Gastroesophageal sphincter (tissue), 4 donors: Measurements from ENCODE around the gene NDFIP1. TPM values are rescaled to one million over a fixed set of nuclear protein-coding genes. Genes with fewer than 3 reads are reported as not detected.

ENCODE experiments used
- ATAC-seq: fragments of 150-250 bp; one replicate; pipeline ENCODE4 v1.9.1; 2016; ENCODE audit warnings: mild to moderate bottlenecking, moderate library complexity
- H3K27ac ChIP-seq, 4 donors: fragments of 200-600 bp; sonication (generic) in 3 of 4; 1 replicate in 3 of 4; 2 replicates in 1 of 4; pipeline ENCODE4 v1.5.1; 2016 to 2019
- H3K27me3 ChIP-seq: fragments of 200-600 bp; sonication (generic); one replicate; pipeline ENCODE4 v1.5.1; 2019
- H3K36me3 ChIP-seq, 2 donors: fragments of 200-600 bp; sonication (generic); one replicate each; pipeline ENCODE4 v1.5.1; 2019; ENCODE audit warnings: control low read depth in 1 of 2
- H3K4me1 ChIP-seq, 3 donors: fragments of 200-600 bp; sonication (generic); 1 replicate in 2 of 3; 2 replicates in 1 of 3; pipeline ENCODE4 v1.5.1; 2016 to 2019; ENCODE audit warnings: control low read depth in 2 of 3
- H3K4me3 ChIP-seq, 2 donors: fragments of 200-600 bp; sonication (generic); one replicate each; pipeline ENCODE4 v1.5.1; 2019; ENCODE audit warnings: mild to moderate bottlenecking in 1 of 2, moderate library complexity in 1 of 2
- H3K9me3 ChIP-seq, 3 donors: fragments of 200-600 bp; sonication (generic); one replicate each; pipeline ENCODE4 v1.5.1; 2017 to 2019; ENCODE audit warnings: control low read depth in 2 of 3
- CTCF ChIP-seq, 4 experiments: fragments of 200-600 bp in 2 of 4; fragments of 450-650 bp in 2 of 4; sonication (generic) in 1 of 4; IDR thresholded peaks; one replicate each; pipeline ENCODE4 v1.5.1; 2017 to 2019; ENCODE audit warnings: antibody characterized with exemption in 4 of 4, mild to moderate bottlenecking in 2 of 4, moderate library complexity in 2 of 4
- EP300 ChIP-seq: sonication (generic); formaldehyde crosslinking; IDR thresholded peaks from one replicate; pipeline ENCODE4 v1.6.1; 2017; ENCODE audit warnings: antibody characterized with exemption, mild to moderate bottlenecking
- POLR2A ChIP-seq, 2 donors: fragments of 450-650 bp; IDR thresholded peaks; one replicate each; pipeline ENCODE4 v1.6.1; 2017; ENCODE audit warnings: antibody characterized with exemption in 2 of 2, mild to moderate bottlenecking in 2 of 2, moderate library complexity in 1 of 2
- POLR2AphosphoS5 ChIP-seq: sonication (generic); formaldehyde crosslinking; IDR thresholded peaks from one replicate; pipeline ENCODE4 v1.6.1; 2017; ENCODE audit warnings: antibody characterized with exemption
- WGBS, 2 donors: methylation state at CpG; one replicate each; pipeline ENCODE4 v1.1.5; 2018; ENCODE audit warnings: low coverage in 1 of 2; 5-methylcytosine and 5-hydroxymethylcytosine counted together
- total RNA-seq, 4 donors: library from RNA; depleted of rRNA; stranded (reverse); fragments of >200 nt; gene quantifications; one replicate each; pipeline ENCODE4 v1.1.0, GENCODE V29; 2016

Gene NDFIP1
- total RNA-seq, 4 donors from 2014 or later: 62.4 to 86.7 (median 81.6) TPM

- no peaks in the 10 kb centered on the region for H3K4me1 ChIP-seq
- H3K27ac ChIP-seq: no peak overlapping the region
- no peak for ATAC-seq
- H3K36me3 ChIP-seq: no peaks in the 10 kb centered on the region
- TF ChIP-seq CTCF (IDR thresholded peaks at IDR 0.05): no peak
- TF ChIP-seq POLR2AphosphoS5: no peak
- TF ChIP-seq POLR2A (IDR thresholded peaks at IDR 0.05): no peak
- no peak for TF ChIP-seq EP300
- H3K9me3 ChIP-seq: no peaks in the 10 kb centered on the region
- H3K4me3 ChIP-seq: no peak overlapping the region
- 97% methylated on average over 8 of the region's 8 CpGs; no CpG with 5 or more reads in 1 of the 2 donors for WGBS, 2 donors
- H3K27me3 ChIP-seq: no peaks in the 10 kb centered on the region
These were observed 90.8 kb downstream of the NDFIP1 start for GRCh38 chr5:142199388-142199787.

GRCh38 chr5:142200387-142200786, 91.8 kb downstream of the NDFIP1 start:
- no peaks in the 10 kb centered on the region for H3K36me3 ChIP-seq
- no peak for ATAC-seq
- no peak overlapping the region for H3K27ac ChIP-seq
- H3K4me3 ChIP-seq: no peak overlapping the region
- no peaks in the 10 kb centered on the region for H3K9me3 ChIP-seq
- no peaks in the 10 kb centered on the region for H3K4me1 ChIP-seq
- WGBS, 2 donors: 48 to 65% methylated on average over 5 of the region's 6 CpGs
- no peaks in the 10 kb centered on the region for H3K27me3 ChIP-seq
- TF ChIP-seq EP300 (no peak), CTCF (IDR thresholded peaks at IDR 0.05) (no peak), POLR2A (IDR thresholded peaks at IDR 0.05) (no peak), POLR2AphosphoS5 (no peak)

GRCh38 chr5:142201471-142201887, 92.9 kb downstream of the NDFIP1 start:
- H3K9me3 ChIP-seq: no peaks in the 10 kb centered on the region
- H3K36me3 ChIP-seq: no peaks in the 10 kb centered on the region
- TF ChIP-seq EP300 (no peak), POLR2AphosphoS5 (no peak), CTCF (IDR thresholded peaks at IDR 0.05) (no peak), POLR2A (IDR thresholded peaks at IDR 0.05) (no peak)
- no peak for ATAC-seq
- H3K4me3 ChIP-seq: no peak overlapping the region
- H3K27ac ChIP-seq: no peak overlapping the region
- no peaks in the 10 kb centered on the region for H3K27me3 ChIP-seq
- 67 to 81% methylated on average over 1 to 3 of the region's 3 CpGs for WGBS, 2 donors
- no peaks in the 10 kb centered on the region for H3K4me1 ChIP-seq

GRCh38 chr5:142202282-142202681, 93.7 kb downstream of the NDFIP1 start:
- no peaks in the 10 kb centered on the region for H3K27me3 ChIP-seq
- WGBS, 2 donors: 55 to 80% methylated on average over 1 of the region's 1 CpG
- no peak for ATAC-seq
- no peak for TF ChIP-seq POLR2AphosphoS5
- no peak for TF ChIP-seq POLR2A (IDR thresholded peaks at IDR 0.05)
- TF ChIP-seq CTCF (IDR thresholded peaks at IDR 0.05): no peak
- no peaks in the 10 kb centered on the region for H3K4me1 ChIP-seq
- no peaks in the 10 kb centered on the region for H3K9me3 ChIP-seq
- no peak overlapping the region for H3K4me3 ChIP-seq
- H3K36me3 ChIP-seq: no peaks in the 10 kb centered on the region
- no peak overlapping the region for H3K27ac ChIP-seq

Other genes with a start within 250 kb of the NDFIP1 start
- 10 to 100 TPM; 23.0 to 52.8 (median 30.9) TPM for gene PCDH1, start 230.4 kb upstream of the NDFIP1 start, total RNA-seq
- gene DELE1, start 184.9 kb upstream of the NDFIP1 start, total RNA-seq: 10 to 100 TPM; 38.8 to 92.3 (median 62.5) TPM
- 1 to 10 TPM; 4.2 to 6.8 (median 6.0) TPM for gene PCDH12, start 150.6 kb upstream of the NDFIP1 start, total RNA-seq
- 100 to 1,000 TPM in 2 of 4 donors, 10 to 100 TPM in 2; 72.6 to 115 (median 96.9) TPM for gene RNF14, start 139.7 kb upstream of the NDFIP1 start, total RNA-seq
- gene GNPDA1, start 95.8 kb upstream of the NDFIP1 start, total RNA-seq: 10 to 100 TPM; 34.1 to 46.1 (median 36.3) TPM
- gene SPRY4, start 216.2 kb downstream of the NDFIP1 start, total RNA-seq: 10 to 100 TPM in 3 of 4 donors, 1 to 10 TPM in 1; 9.2 to 18.1 (median 12.7) TPM